HG02943 (cell line): ENCODE measurements around the gene PRELID2.
"Not testable (repeated sequence)": the region's sequence is repeated elsewhere in the genome, so short reads cannot be mapped to it uniquely, and the experiment has no call there.

Source experiments
- ATAC-seq: cut with Tn5 transposase; IDR thresholded peaks from one replicate; pipeline ENCODE4 v1.9.1; 2021; ENCODE audit warnings: mild to moderate bottlenecking, low read depth, moderate library complexity; ENCODE audit not compliant: unreplicated experiment

PRELID2 gene

DNA sequence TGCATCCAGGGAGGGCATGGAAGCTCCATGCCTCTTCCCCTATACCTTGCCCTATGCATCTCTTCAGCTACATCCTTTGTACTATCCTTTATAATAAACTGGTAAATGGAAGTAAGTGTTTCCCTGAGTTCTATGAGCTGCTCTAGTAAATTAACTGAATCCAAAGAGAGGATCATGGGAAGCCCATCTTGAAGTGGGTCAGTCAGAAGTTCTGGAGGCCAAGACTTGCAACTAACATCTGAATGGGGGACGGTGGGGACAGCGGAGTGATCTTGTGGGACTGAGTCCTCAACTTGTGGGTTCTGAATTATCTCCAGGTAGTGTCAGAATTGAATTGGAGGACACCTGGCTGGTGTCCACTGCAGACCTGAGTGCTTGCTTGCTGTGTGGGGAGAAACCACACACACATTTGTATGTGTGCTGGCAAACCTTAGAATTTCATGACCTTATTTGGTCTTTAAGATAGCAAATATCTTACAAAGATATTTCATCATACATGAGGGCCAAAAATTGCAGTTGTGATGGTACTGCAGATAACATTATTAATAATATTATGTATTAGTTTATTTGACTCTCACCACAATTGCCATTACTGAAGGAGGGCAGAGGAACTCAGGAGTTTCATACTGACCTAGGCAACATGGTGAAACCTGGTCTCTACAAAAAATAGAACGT lies 5.5 kb upstream of the PRELID2 start:
- no peak for ATAC-seq

DNA sequence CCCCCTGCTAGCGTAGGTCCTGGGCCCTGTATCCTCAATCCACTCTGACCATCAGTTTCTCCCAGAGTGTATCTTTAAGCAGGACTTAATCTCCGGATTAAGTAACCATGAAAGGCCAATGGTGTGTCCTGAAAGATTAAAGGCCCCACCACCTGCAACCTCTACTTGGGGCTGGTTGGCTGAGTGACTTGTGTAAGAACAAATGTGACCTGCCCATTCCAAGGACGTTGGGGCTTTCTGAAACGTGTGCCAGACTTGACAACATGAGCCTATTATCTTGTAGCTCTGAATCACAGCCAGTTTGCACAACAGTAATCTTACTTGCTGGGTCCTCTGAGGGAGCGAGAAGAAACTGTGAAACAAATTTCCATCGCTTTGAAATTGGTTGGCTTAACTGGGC lies 3.1 kb upstream of the PRELID2 start:
- no peak for ATAC-seq

DNA sequence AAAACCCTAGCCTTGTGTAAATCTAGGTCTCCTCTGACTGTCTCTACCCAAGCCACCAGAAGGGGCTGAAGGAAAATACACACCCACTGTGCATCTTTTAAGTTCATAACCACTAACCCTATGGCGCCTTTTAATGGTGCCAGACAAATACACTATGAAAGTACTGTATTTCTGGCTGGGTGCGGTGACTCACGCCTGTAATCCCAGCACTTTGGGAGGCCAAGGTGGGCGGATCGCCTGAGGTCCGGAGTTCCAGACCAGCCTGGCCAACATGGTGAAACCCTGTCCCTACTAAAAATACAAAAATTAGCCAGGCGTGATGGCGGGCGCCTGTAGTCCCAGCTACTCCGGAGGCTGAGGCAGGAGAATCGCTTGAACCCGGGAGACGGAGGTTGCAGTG lies 1.1 kb upstream of the PRELID2 start:
- ATAC-seq = not testable (repeated sequence)

DNA sequence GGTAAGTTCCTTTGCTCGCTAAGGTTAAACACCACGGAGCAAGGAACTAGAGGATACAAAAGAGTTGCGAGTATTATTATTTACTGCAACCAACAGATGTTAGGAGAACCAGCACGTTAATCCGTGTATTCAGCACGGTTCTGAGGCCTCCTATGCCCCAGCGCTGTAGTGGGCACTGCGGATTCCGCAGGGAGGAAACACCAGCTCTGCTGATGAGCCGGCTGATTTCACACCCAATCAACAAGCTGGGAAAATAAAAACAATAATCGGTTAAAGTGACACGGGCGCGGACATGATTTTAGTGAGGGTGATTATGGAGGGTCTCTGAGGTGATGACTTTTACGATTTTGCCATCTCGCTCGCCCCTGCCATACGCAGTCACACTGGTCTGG lies 702 bp upstream of the PRELID2 start:
- ATAC-seq = no peak

DNA sequence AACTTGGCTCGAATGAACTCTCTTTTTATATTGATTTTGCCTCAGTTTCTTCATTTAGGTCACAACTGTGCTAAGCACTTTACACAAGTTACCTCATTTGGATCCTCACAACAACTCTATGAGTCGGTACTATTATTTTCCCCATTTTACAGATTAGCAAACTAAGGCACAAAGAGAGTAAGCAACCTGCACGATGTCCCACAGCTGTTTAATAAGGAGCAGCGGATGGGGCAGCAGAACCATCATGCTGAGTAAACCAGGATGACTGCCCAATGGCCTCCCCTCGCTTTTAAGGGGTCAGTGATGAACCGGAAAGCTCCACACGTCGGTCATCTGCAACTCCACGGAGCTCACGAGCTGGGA lies 607 bp downstream of the PRELID2 start:
- no peak for ATAC-seq

DNA sequence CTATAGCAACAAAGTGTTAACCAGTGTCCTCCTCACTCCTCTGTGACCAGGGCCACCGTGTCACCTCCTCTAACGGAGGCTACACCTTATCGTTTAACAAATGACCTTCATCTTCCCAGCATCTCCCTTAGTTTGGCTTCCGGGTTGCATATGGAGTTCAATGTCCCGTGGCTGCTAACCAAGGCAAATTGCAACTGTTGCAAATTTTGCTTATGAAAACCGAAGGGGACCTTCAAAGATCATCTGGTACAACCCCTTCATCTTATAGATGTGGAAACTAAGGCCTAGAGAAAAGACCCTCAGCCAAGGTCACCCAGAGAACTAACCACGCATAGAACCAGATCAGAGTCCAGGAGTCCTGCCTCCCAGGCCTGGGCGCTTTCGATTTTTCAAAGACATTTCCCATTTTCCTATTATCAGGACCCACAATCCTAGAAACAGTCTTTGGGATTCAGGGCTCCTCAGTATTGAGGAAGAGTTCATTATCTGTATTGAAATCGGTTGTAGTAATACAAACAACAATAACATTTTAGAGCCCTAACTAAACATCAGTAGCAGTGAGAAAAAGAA lies 1.4 kb downstream of the PRELID2 start:
- no peak for ATAC-seq

DNA sequence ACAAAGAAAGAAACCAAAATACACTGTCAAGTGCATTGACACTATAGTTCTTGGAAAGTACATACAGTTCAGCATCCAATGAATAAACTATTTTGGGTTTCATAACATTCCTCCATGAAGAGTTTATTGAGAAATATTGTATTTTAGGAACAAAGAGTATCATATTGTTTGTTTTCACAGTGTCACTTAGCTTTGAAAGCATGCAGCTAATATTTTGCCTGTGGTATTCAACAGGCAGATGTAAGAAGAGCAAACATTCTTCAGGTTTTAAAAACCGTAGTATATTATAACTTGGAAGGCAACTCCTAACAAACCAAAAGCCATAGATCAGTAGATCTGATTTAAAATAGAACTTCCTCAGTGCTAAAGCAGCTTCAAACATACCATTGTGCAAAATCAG lies 4.5 kb downstream of the PRELID2 start:
- ATAC-seq = no peak

DNA sequence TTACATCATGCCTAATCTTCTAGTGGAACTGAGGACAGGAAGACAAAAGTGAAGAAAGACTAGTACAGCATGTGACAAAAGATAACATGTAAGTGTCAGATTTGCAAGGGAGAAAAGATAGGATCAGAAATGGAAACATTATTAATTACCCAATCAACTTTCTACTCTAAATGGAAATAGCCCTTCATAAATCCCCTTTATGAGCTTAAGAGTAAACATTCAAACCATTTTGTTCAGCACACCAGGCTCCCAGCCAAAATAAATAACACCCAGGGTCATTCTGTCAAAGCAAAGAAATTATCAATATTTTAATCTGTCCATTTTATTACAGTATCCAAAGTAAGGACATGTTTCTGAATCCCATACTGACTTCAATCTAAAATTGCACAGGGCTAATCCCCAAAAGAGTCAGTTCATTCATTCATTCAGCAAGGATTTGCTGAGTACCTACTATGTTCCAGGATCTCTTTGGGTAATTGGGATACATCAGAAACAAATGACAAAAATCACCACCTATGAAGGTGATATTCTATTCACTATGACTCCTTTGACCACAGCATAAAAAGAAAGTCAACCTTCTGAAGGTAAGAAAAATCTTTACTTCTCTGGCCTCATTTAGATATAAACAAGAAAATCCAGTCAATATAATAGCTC lies 5.3 kb downstream of the PRELID2 start:
- no peak for ATAC-seq

DNA sequence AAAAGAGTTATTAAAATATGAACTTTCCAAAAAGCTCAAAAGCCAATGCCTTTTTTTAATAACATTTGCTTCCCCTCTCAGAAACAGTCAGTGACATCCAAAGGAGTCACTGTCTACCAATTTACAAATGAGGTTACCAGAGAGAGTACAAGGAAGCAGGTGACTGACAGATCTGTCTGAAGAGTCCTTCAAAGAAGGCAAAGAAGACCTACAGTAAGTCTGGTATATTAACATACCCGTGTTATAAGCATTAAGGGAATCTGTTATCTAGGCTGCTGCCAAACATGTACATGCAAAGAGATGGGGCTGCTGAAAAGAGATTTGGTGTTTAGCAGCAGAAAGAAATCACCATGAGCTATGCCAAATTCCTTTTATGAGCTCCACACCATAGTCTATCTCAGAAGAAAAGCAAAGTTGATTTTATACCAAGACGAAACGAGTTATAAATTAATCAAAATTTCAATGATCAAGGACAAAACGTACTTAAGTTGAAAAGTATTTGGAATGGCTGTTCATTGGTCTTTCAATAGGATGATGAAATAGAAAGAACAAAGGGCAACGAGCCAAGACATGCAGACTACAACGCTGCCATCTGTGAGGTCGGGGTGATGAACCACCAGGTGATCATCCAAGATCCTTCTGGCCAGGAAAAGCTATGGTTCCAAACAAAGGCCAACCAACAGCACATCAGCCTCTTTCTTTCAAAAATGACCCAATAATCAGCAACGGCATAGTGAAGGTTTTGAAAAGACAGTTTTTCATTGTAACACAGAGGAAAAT lies 8.1 kb downstream of the PRELID2 start:
- ATAC-seq = no peak

DNA sequence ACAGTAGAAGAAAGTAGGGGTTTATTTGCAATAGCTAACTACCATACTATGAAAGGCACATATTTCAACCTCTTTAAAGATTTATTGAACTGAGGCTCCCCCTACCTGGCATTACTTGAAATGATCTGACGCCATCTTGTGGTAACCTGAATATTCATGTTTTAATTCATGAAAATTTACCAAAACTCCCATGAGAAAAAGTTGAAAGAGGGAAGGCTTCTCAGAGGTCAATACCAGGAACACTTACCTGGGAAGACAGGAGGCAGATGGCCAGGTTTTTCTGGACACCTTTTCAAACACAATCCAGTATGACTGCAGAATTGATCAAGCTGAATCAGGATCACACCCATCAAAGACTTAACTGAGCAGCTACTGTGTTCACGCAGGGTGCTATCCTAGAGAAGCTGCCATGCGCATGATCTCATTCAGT lies 9.4 kb downstream of the PRELID2 start:
- peak; percentile 65 for ATAC-seq

DNA sequence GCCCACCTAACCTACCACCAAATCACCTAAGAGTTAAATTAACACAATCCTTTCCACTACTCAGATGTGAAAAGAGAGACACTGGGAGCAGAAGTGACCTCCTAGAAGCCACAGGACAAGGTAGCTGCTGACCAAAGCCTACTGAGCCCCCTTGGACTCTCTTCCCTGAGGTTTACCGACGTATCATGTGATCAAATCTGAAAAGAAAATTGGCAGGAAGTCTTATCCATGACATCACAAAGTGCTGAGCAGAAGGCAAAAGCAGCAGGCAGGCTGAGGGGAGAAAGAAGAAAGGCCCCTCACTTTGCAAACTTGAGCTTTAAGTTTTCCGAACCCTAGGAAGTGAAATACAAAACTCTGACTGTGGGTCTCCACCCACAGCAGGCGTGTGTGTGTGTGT lies 11.1 kb downstream of the PRELID2 start:
- no peak for ATAC-seq

DNA sequence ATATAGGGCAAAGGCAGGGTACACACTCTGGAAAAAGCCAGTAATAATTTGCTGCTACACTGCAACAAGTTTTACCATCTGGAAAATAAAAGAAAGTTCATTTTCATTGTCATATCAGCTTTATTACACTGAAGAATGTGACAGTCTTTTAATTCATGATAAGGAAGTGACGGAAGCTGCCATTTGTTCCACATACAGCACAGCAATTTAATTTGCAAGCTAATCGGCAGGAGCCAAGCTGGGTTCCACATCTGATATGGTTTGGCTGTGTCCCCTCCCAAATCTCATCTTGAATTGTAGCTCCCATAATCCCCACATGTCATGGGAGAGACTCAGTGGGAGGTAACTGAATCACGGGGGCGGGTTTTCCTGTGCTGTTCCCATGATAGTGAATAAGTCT lies 16.5 kb downstream of the PRELID2 start:
- ATAC-seq = no peak

DNA sequence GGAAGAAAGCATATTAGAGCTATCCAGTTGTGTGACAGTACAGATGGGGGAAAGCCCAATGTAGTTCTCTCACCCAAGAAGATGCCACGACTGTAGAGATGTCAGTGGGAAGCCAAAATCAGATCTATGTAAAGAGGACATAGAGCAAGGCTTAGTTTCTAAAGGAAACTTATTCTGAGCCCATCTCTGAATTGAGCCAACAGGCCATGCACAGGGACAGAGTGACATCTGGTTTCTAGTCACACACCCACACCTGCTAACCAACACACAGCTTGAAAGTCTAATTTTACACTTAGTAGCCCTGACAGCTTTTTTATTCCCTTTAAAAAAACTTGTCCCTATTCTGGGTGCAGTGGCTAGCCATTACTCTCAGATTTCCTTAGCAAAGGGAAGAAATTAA lies 22.3 kb downstream of the PRELID2 start:
- ATAC-seq = no peak

DNA sequence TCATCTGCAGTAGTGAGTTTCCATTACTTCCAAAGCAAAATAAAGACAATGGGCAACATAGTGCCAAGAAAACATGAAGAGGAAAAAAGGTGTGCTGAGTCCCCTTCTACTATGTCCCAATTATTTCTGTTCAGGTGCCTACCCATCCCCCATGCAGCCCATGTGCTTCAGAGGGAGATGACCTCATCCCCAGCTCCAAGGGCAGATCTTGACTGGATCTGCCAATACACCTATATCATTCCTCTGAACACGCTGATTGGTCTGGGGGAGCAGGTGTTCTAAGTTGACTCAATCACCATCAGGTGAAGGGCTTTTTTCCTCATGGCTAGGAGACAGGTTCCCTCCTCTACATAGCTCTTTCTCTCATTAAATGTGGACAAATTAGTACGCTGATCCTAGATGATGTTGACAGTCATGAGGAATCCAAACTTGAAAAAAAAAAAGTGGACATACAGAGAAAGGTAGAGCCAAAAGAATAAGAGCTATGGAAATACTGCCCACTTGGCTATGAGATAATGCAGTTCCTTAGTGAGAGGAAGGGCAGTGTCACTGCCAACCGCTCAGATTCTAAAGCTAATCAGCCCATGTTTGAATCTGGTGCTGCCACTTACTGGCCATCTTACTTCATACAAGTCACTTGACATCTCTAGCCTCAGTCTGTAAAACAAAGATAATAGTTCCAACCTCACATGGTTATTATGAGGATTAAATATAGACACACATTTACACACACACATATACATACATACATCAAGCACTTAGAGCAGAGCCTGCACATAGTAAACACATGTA lies 23.1 kb downstream of the PRELID2 start:
- ATAC-seq = no peak

DNA sequence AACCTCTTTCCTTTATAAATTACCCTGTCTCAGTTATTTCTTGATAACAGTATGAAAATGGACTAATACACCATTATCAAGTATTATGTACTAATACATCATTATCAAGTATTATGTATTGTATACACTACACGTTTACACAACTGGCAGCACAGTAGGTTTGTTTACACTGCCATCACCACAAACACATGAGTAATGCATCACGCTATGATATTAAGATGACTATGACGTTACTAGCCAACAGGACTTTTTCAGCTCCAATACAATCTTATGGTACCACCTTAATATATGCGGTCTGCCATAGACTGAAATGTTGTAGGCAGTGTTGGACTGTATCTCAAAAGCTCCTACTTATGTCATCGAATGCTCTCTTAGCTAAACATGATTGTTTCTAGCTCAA lies 28.2 kb downstream of the PRELID2 start:
- no peak for ATAC-seq

DNA sequence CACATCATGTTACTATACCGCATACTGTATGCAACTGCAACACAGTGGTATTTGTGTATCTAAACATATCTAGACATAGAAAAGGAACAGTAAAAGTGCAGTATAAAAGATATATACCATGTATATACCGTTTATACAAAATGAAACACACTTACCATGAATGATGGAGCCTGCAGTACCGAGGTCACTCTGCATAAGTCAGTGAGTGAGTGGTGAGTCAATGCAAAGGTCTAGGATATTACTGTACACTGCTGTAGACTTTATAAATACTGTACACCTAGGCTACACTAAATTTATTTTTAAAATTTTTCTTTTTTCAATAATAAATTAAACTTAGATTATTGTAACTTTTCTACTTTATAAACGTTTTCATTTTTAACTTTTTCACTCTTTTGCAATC lies 29.3 kb downstream of the PRELID2 start:
- no peak for ATAC-seq

DNA sequence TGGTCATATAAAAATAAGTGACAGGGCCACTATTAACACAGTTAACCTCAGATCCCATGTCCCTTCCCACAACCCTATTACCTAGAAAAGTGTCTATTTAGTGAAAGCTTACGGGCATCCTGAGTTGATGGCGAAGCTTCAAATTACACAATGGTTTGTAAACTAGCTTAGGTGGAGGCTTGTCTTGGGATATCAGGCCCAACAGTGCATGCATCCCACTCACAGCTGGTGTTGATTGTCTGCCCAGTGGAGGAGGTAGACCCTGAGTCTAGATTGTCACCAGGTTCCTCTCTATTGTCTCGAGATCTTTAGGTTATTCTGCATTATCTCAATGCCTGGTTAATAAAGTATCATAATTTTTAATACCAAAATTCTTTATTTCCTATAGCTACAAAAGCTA lies 30.4 kb downstream of the PRELID2 start:
- ATAC-seq = no peak

DNA sequence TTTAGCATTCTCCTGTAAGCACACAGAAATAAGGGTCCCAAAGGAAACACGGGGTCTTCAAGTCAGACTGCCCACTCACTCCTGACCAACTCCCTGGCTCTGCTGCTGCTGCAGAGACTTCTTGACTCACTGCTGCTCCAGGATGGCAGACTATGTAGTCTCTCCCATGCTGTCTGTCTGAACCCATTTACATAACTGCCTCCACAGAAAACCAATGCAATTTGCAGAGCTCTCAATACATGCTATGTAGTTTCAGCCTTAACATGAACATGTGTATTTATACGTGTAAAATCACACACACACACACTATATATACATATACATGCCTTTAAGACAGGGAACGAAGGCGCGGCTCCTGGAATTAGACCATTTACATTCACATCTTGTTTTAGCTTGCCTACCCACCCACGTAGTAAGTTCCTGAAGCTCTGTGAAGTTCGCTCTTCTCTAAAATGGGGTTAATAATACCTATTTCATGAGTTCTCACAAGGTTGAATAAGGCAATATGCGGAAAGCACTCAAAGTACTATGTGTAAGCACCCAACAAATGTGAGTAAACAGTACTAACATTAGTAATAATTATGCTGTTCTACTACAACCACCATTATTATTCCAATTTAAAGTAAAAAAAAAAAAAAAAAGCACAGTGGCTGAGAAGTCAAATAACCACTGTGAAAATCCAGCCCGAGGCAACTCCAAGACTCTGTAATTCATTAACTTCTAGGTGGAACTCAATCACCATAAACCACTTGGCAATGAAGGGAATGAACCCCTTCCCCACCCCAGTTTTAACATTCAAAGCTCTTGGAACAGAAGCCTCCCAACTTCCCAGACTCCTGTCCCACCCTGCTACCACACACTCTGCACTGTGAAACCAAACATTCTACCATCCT lies 31.8 kb downstream of the PRELID2 start:
- no peak for ATAC-seq

DNA sequence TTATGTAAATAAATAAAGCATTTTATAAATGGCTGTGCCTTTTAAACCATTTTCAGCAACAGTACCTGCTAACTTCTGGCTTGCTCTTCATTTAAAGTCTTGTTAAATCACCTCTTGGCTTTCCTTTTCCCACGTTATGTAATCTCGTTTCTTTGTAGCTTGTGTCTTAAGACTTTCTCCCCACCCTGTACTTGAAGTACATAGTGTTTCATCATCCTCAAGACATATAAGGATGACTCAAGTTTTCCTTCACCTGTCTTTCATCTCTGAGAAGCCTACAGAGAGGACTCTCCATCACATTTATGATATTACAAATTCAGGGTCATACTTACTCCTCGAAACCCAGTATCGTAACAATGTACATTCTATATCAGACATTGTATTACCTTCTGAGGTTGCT lies 33.9 kb downstream of the PRELID2 start:
- no peak for ATAC-seq

DNA sequence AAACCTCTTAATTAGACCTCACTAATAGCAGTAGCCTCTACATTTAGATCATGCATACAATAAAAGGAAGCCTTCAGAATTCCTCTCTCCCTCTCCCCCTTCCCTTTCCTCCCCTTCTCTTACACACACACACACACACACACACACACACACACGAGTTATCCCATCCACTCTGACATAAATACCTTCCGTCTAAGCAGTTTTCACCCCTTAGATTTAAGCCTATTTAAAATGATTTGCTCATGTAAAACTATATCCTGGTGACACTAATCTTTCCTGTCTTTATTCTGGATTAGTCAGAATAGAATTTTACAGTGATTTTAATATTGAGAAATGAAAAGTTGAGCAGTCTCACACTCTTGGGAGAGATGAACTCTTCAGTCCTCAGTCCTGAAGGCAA lies 35.0 kb downstream of the PRELID2 start:
- ATAC-seq = no peak
